HepG2 (cell line): ENCODE results near the gene PLD2. TPM values are rescaled to one million over a fixed set of nuclear protein-coding genes. Genes with fewer than 3 reads are reported as not detected.

Experiments used
- ATF1 ChIP-seq: IDR thresholded peaks from 2 replicates; pipeline ENCODE4 v1.6.1; 2016; ENCODE audit warnings: mild to moderate bottlenecking, control low read depth
- E2F2 ChIP-seq: sonication (generic); formaldehyde crosslinking; IDR thresholded peaks from 2 replicates; pipeline ENCODE4 v1.4.0; 2020; ENCODE audit warnings: missing genetic modification reagents, borderline replicate concordance
- HDAC1 ChIP-seq: sonication (generic); formaldehyde crosslinking; IDR thresholded peaks from 2 replicates; pipeline ENCODE4 v1.5.1; 2020; ENCODE audit warnings: mild to moderate bottlenecking, missing genetic modification reagents
- HIC2 ChIP-seq: sonication (generic); formaldehyde crosslinking; IDR thresholded peaks from 2 replicates; pipeline ENCODE4 v1.9.0; 2022; ENCODE audit warnings: low read depth, missing genetic modification reagents
- HNF4A ChIP-seq: sonication (generic); formaldehyde crosslinking; IDR thresholded peaks from 2 replicates; pipeline ENCODE4 v1.4.0; 2020; ENCODE audit warnings: missing genetic modification reagents
- MAFF ChIP-seq: IDR thresholded peaks from 2 replicates; pipeline ENCODE4 v1.6.1; 2011; ENCODE audit warnings: low read depth, low read length, improper control_type of control experiment
- MAX ChIP-seq: IDR thresholded peaks from 2 replicates; pipeline ENCODE4 v1.6.1; 2012; ENCODE audit warnings: inconsistent platforms
- PREB ChIP-seq: sonication (generic); formaldehyde crosslinking; IDR thresholded peaks from 2 replicates; pipeline ENCODE4 v1.4.0; 2020; ENCODE audit warnings: missing genetic modification reagents
- ZBTB14 ChIP-seq: sonication (generic); formaldehyde crosslinking; IDR thresholded peaks from 2 replicates; pipeline ENCODE4 v1.4.0; 2020; ENCODE audit warnings: missing genetic modification reagents
- ZBTB26 ChIP-seq: IDR thresholded peaks from 2 replicates; pipeline ENCODE4 v1.6.1; 2016; ENCODE audit warnings: missing compliant biosample characterization, missing genetic modification reagents, borderline replicate concordance
- ZEB1 ChIP-seq: IDR thresholded peaks from 2 replicates; pipeline ENCODE4 v1.6.1; 2012; ENCODE audit warnings: mild to moderate bottlenecking, low read depth, inconsistent platforms; ENCODE audit not compliant: insufficient replicate concordance
- ZFP1 ChIP-seq: IDR thresholded peaks from 2 replicates; pipeline ENCODE4 v1.6.1; 2016
- ZFP62 ChIP-seq: sonication (generic); formaldehyde crosslinking; IDR thresholded peaks from 2 replicates; pipeline ENCODE4 v1.4.0; 2020; ENCODE audit warnings: missing genetic modification reagents
- ZNF276 ChIP-seq: sonication (generic); formaldehyde crosslinking; IDR thresholded peaks from 2 replicates; pipeline ENCODE4 v1.4.0; 2020; ENCODE audit warnings: mild to moderate bottlenecking, low read depth, missing genetic modification reagents
- ZNF280D ChIP-seq: sonication (generic); formaldehyde crosslinking; IDR thresholded peaks from 2 replicates; pipeline ENCODE4 v1.5.1; 2020; ENCODE audit warnings: mild to moderate bottlenecking, missing genetic modification reagents
- ZNF724P ChIP-seq: sonication (generic); formaldehyde crosslinking; IDR thresholded peaks from 2 replicates; pipeline ENCODE4 v1.8.0; 2022; ENCODE audit warnings: missing genetic modification reagents, borderline replicate concordance
- ZNF746 ChIP-seq: sonication (generic); formaldehyde crosslinking; IDR thresholded peaks from 2 replicates; pipeline ENCODE4 v1.8.0; 2022; ENCODE audit warnings: mild to moderate bottlenecking, missing genetic modification reagents
- polyA plus RNA-seq, 8 experiments: library from polyadenylated mRNA; depleted of rRNA in 3 of 8; stranded (reverse) in 7 of 8; unstranded in 1 of 8; fragments of >200 nt; fragmentation: Illumina TruSeq in 4 of 8; extraction: Trizol in 4 of 8; gene quantifications; 2 replicates each; pipeline versions ENCODE4 v1.2.1 to v1.2.3, GENCODE V29; 2011 to 2016; ENCODE audit warnings: low read depth in 4 of 8, missing spikeins in 1 of 8, mixed read lengths in 1 of 8; ENCODE audit not compliant: insufficient read depth in 1 of 8
- total RNA-seq, 5 experiments: library from RNA; depleted of rRNA; stranded (reverse); fragments of >200 nt; fragmentation: Illumina TruSeq; extraction: Trizol; gene quantifications; 2 replicates each; pipeline ENCODE4 v1.2.3, GENCODE V29; 2016; ENCODE audit warnings: low read depth in 1 of 5

The PLD2 gene
- total and polyA plus RNA-seq, 2 of the 13 experiments (the other 11 are each of a cell fraction or from before 2014, with no cell fraction given), result 13.4 to 29.7 TPM

- TF ChIP-seq E2F2 (no peak), ZNF724P (CRISPR knock-in tag) (no peak), ZNF276 (CRISPR knock-in tag) (no peak), ZEB1 (no peak), ZBTB26 (CRISPR knock-in tag) (no peak), ZFP1 (CRISPR knock-in tag) (no peak), MAFF (no peak), HDAC1 (CRISPR knock-in tag) (no peak), ZBTB14 (no peak), ZNF746 (CRISPR knock-in tag) (no peak), HIC2 (CRISPR knock-in tag) (no peak), ZFP62 (CRISPR knock-in tag) (no peak), PREB (no peak), MAX (no peak; the same call in 1 of the 2 replicates), ATF1 (CRISPR knock-in tag) (no peak), ZNF280D (CRISPR knock-in tag) (no peak), HNF4A (CRISPR knock-in tag) (no peak)
Observed at GRCh38 chr17:4806777-4807604, at the start of gene PLD2 (continued).
